NCI-H2227 treated with DMSO at 0.1 percent for 48 hours (cell line): ENCODE measurements around the gene FICD.

ENCODE experiments used
- DNase-seq: peaks from one replicate; lab custom pipeline; 2025; lab: John Stamatoyannopoulos, UW

Gene FICD

GRCh38 chr12:108502922-108503321, 12.2 kb upstream of the FICD start:
- DNase-seq, result no peak

- no peak for DNase-seq
These were observed 9.9 kb upstream of the FICD start for GRCh38 chr12:108505129-108505528.

GRCh38 chr12:108507971-108508642, 7.0 kb upstream of the FICD start:
- DNase-seq, result no peak

- DNase-seq, result no peak
These were observed 5.3 kb upstream of the FICD start for GRCh38 chr12:108509806-108510205.

- no peak for DNase-seq
These were observed 4.2 kb upstream of the FICD start for GRCh38 chr12:108510836-108511235.

- DNase-seq, result peak; percentile 70
These were observed 3.2 kb upstream of the FICD start for GRCh38 chr12:108511633-108512540.

GRCh38 chr12:108514468-108514972, 557 bp upstream of the FICD start:
- no peak for DNase-seq

GRCh38 chr12:108515916-108516315, 839 bp downstream of the FICD start:
- DNase-seq, result no peak

GRCh38 chr12:108516511-108517275, 1.6 kb downstream of the FICD start:
- DNase-seq, result no peak

GRCh38 chr12:108517288-108518100, 2.4 kb downstream of the FICD start:
- DNase-seq, result no peak

GRCh38 chr12:108518101-108518715, 3.1 kb downstream of the FICD start:
- DNase-seq, result no peak

GRCh38 chr12:108518716-108519496, 3.8 kb downstream of the FICD start:
- DNase-seq, result no peak

- DNase-seq, result peak; percentile 3
These were observed 4.5 kb downstream of the FICD start for GRCh38 chr12:108519558-108519957.

GRCh38 chr12:108523365-108523764, 8.3 kb downstream of the FICD start:
- no peak for DNase-seq

GRCh38 chr12:108525681-108526080, 10.6 kb downstream of the FICD start:
- DNase-seq, result no peak

GRCh38 chr12:108526482-108527165, 11.5 kb downstream of the FICD start:
- DNase-seq, result no peak

- peak; percentile 6 for DNase-seq
These were observed 12.1 kb downstream of the FICD start for GRCh38 chr12:108527166-108527496.

- DNase-seq, result no peak
These were observed 15.1 kb downstream of the FICD start for GRCh38 chr12:108530161-108530560.

- DNase-seq, result no peak
These were observed 17.1 kb downstream of the FICD start for GRCh38 chr12:108531929-108532848.
